HG03457 (cell line): ENCODE data around the gene DPYSL4.

Experiments
- ATAC-seq: cut with Tn5 transposase; IDR thresholded peaks from one replicate; pipeline ENCODE4 v1.9.1; 2021; ENCODE audit warnings: moderate number of reproducible peaks; ENCODE audit not compliant: unreplicated experiment

Gene DPYSL4

DNA sequence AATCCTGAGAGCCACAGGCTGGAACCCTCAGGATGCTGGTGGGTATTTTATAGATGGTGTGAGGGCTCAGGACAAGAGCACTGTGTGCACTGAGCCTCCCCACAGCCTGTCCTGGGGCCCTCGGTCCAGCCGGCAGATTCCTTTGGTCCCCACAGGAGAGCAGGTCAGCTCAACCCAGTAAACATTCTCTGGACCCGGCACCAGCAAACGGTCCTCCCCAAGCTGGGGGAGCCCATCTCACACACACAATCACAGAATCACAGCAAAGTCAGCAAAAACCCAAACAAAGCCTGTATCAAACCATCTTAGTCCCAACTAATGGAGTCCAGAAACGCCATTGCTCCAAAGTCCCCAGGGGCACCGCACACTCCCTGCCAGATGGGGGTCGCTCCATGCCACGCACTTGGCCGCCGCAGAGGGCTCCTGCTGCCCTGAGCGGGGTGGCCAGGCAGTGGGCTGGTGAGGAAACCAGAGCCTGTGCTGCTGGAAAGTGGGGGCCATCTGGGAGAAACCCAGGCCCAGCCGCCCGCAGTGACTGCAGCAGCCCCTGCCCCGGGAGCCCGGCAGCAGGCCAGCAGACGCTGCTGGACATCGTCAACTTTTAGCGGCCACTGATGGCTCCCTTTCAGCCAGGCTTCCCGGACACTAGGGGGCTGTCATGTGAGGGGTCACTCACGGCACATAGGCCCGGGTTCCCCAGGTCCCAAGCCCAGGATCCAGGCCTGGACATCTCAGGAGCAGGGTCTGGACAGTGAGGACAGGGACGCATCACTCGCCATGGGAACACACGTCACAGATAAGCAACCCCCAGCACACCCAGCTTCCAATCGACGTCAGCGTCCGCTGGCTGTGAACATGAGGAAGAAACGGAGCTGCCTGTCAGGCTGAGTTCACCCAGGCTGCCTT, 52.6 kb downstream of the DPYSL4 start:
- ATAC-seq, result no peak

DNA sequence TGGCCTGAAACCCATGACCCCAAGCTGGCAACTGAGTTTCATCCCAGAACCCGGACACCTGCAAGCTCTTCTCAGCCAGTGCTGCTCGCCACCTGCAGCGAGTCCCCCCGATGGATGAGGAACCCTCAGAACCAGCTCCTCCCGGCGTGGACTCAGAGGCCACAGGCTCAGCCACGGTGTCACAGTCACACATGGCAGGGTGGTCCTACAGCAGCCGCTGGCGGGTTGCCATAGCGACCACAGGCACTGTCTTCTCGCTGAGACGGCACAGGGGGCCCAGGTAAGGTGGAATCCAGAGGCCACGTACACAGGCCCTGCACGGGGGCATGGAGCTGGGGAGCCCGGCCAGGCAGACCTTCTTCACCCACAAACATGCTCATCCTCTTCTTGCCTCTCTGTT, 53.4 kb downstream of the DPYSL4 start:
- no peak for ATAC-seq

DNA sequence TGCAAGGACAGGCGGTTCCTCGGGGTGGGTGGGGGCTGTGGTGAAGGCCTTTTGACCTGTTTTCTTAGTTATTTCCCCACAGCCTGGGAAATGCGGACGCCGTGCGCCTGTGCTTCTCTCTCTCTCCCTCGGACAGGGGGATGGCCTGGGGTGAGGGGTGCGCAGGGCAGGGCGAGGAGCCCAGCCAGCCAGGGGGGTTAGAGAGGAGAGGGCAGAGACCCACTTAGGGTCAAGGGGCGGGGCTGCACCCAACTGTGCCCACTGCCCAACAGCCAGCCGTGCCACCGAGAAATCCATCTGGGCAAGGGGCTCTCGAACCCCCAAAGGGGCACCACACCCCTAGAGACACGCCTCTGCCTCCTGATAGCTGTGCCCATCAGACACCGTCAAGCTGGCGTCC, 53.8 kb downstream of the DPYSL4 start:
- no peak for ATAC-seq

DNA sequence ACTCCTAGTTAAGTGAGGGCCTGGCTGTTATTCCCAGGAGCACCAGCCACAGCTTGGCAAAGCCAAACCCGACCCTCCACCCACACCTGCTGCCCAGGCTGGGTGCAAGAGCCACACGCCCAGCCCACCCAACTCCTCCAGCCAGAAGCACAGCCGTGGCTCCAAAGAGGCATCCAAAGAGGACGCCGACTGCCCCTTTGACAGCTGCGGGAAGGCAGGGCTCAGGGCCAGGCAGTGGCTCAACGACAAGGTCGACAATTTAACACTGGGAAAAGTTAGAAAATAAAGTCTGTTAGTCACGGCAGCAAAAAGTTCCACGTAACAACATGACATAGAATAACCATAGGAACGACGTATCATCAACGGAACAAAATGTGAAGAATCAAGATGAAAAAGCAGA, 54.3 kb downstream of the DPYSL4 start:
- no peak for ATAC-seq

DNA sequence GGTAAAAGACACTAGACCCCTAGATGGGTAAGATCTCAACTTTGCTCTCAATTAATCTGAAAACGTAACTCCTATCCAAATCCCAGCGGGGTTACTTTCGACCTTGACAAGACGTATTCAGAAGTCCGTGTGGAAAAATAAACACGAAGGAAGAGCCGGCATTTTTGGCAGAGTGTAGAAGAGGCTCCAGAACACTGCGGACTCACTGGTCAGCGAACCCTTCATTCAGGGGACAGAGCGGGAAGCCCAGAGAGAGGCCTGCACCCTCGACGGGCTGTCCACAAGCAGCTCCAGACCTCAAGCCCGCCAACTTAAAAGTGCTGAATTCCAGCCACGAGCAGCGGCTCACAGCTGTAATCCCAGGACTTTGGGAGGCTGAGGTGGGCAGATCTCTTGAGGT, 54.7 kb downstream of the DPYSL4 start:
- no peak for ATAC-seq

DNA sequence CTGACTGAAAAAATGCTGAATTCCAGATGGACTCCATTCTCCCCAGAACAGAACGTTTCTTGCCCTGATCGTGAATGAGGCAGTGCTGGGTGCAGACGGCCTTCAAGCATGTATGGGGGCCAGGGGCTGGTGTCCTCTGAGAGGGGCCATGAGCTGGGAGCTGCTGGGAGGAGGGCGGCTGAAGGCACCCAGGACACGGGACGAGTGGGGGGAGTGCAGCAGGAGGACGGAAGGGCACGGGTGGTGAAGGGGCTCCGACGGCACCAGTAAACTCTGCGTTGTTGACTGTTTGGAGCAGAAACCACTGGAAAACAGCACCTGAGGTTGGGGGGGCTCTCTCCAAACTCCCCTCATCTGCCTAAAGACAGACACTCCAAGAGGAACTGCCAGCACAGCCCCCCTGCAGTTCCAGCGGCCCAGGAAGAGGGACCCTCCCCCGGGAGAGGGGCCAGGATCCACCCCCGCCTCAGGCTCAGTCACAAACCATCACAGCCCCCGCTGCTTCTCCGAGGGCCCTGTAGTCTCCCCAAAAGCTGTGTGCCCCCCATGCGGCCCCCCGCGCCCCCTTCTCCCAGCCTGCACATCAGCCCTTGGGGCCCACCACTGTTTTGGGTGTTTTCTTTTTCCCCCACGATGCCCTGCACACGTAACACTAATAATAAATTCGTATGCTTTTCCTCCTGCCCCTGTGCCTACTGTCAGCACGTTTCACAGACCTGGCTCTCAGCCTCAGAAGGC, 55.5 kb downstream of the DPYSL4 start:
- ATAC-seq, result no peak

DNA sequence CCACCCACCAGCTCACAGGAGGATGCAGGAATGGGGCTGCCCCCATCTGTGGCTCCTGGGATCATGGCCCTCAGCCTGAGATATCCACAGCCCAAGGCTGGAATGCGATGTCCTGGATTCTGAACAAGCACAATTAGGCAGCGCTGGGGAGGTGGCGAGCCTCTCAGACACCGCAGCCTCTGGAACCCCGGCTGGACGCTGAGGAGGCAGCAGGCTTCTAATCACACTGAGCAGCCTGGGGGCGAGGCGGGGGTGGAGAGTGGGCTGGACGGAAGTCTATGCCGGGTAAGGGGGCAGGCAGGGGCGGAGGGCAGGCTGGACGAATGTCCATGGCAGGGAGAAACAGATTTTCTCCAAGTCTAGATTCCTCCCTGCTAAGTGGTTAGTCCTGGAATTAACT, 56.4 kb downstream of the DPYSL4 start:
- no peak for ATAC-seq

DNA sequence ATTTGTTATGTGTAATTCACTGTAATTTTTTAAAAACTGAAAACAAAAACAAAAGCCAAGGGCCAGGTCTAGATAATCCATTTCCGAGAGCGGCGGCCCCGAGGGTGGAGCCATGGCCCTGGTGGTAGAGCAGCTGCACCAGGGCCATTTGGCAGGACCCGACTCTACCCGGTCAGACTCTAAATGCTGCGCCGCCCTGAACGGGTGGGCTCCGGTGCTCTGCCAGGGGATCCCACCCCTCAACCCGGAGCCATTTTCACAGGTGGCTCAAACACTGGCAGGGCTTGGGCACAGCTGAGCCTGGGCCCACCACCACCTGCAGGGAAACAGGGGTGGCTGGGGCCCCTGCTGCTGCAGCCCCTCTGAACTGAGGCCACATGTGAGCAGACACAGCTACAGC, 56.9 kb downstream of the DPYSL4 start:
- no peak for ATAC-seq

DNA sequence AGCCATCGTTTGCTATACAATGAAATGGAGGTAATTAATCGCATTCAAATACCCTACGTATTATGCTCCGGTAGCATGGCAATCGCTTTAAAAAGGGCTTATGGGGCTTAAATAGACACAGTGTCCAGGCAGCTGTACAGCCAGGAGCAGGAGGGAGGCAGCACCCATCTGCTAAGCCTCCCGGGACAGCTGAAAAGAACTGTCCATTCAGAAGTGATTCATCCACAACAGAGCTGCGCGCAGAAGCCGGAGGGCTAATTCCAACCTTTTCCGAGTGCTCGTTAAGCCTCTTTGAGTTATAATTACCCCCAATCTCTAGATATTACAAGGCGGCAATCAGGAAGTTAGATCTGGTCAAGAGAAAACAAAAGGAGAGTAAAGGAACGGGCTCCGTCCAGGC, 58.3 kb downstream of the DPYSL4 start:
- ATAC-seq, result no peak

DNA sequence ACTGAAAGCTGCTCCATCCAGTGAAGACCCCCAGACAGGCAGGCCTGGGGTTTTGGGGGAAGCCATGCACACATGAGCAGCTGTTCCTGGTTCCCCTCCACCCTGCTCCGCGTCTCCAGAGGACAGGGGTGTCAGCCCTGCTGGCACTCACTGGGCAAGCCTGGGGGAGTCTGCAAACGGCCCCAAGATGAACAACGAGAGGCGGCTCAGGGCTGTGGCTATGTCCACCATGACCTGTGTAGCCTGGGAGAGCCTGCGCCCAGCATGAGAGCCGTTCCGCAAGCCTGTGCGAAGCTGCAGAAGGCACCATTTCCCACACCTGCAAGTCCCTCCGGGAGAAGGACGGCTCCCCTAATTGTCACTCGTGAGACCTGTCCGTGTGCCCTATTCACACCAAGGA, 59.5 kb downstream of the DPYSL4 start:
- ATAC-seq, result no peak

DNA sequence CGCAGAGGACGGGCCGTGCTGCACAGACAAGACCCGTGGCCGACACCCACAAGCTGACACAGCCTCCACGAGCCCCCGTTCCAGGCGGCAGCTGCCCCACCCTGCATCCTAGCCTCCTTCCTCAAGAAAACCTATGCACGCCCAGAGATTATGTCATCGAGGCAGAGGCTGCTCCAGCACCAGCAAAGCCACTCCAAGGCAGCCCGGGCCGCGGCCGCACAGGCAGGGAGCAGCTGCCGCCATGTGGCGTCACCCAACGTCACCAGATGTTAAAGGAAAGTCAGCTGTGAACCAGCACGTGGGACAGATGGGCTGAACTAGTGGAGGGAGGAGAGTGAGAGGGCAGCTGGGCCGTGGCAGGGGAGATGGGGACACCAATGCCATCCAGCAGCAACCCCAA, 61.2 kb downstream of the DPYSL4 start:
- ATAC-seq, result no peak

DNA sequence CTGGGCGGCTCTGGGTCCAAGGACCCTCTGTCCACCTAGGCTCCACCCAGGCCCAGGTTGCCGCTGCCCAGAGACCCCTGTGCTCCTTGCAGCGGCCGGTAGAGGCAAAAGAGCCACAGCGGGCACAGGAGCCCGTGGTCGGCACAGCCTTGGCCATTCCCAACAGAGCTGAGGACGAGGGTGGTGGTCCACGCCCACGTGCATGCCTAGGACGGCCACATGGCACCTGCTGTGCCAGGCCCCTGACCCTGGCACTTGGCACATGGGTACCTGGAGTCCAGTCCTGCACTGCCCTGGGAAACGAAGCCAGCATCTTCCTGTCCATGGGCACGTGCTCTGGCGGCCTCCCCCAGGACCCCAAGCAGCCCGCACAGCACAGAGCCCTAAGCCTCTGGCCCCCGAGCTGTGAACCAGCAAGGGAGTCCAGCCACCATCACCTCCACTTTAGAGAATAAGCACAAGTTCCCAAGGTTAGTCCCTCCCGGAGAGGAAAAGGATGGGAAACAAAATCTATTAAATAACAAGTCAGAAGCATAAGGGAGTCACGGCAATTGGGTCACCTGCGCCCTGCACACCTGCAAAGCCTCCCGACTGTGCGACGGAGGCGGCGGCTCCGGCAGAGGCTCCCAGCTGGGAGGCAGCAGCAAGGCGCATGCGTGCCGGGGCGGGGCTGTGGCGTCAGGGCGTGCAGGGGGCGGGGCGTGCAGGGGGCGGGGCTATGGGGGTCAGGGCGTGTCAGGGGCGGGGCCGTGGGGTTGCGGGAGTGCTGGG, 61.9 kb downstream of the DPYSL4 start:
- no peak for ATAC-seq

DNA sequence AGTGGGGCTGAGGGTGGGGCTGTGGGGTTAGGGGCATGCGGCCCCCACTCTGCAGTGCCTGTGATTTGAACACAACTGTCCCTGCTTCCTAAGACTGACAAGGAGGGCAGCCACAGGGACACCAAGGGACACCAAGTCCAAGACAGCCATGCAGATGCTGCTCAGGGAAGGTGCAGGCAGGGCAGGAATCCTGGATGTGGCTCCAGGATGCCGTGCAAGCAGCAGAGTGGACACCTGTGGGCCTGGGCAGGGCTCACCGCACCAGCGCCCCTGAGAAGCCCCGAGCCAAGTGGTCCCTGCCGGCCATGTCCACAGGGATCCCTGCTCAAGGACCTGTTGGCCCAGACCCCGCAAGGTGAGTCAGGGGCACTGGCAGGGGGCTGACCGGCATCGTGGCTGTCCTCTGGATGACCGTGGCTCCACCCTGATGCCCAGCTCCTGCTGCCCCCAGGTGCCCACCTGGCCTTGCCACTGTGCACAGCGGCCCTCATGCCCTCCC, 62.5 kb downstream of the DPYSL4 start:
- no peak for ATAC-seq

DNA sequence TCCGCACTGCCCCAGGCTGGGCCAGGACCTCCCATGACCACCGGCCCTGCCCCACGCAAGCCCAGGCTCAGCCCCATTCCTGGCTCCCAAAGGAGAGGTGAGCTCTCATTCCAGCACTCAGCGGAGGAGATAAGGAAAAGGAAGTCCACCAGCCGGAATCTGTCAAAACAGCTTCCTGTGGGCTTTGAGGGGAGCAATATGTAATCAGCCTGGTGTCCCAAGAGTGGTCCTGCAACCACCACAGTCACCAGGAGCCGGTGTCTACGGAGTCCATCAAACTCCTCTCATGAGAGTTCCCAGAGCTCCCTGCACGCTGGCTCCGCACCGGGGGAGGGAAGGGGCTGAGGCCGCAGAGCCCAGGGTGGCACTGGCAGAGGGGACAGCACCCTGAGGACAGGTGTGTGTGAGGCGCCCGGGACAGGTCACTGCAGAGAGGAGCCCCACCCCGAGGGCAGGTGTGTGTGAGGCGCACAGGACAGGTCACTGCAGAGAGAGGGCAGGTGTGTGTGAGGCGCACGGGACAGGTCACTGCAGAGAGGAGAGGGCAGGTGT, 63.2 kb downstream of the DPYSL4 start:
- ATAC-seq, result no peak

DNA sequence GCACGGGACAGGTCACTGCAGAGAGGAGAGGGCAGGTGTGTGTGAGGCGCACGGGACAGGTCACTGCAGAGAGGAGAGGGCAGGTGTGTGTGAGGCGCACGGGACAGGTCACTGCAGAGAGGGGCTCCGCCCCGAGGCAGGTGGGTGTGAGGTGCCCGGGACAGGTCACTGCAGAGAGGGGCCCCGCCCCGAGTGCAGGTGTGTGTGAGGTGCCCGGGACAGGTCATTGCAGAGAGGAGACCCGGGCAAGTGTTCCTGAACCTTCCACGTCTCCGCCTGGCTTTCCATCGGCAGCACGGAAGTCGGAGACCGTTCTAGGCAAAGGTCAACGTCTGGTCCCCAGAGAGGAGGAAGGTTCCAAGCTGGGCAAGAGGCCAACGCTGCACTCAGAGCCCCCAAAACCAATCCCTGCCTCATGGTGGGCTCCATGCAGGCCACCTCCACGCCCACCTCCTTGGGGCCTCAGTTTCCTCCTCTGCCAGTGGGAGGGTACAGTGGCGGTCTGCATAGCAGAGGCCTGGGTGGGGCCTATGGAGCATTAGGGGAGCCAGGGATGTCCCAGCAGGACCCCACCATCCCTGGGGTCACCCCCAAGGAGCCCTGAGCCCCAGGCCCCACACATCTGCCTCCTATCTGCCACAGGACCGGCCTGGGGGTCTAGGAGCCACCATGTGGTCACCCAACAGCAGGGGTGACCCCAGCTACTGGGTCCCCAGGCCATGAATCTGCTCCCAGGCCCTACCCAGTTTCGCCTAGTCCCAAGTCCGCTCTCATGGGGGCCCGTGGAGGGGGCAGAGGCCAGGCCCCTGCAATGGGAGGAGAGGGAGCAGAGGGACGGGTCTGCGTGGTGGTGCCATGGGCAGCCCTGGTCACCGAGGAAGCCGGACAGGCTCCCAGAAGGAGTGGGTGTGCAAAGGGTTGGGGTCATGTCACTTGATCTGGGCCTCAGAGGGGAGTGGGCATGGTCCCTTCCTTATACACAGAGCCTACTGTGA, 64.0 kb downstream of the DPYSL4 start:
- ATAC-seq, result no peak

DNA sequence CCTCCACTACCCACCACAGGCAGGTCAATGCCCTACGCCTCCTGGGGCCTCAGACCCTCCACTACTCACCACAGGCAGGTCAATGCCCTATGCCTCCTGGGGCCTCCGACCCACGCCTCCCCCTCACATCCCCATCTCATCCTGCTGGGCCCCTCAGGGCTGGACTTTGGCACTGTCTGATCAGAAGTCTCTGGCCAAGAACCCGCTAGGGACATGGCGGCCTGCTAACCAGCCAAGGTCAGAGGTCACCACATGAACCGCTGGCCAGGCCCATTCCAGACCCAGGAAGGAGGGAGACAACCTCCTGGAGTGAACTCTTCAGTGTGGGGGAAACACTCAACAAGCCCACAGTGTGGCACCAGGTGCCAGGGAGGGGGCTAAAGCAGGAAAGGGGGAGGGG, 65.2 kb downstream of the DPYSL4 start:
- no peak for ATAC-seq

DNA sequence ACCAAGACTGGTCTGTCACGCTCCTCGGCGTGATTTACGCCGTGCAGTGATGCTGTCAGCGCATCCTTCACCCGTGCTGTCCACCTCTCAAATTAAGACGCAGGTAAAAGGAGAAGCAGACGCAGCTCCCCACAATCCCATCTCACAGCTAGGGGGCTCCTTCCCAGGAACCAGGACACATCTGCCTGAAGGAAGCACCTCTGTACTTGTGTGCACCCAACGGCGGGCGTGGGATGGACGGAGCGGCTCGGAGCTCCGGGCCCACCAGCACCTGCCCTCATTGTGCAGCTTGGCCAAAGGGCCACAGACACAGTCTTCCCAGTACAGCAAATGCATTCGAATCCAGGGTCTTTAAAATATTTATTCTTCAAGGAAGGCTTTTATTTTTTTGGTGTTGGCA, 65.7 kb downstream of the DPYSL4 start:
- no peak for ATAC-seq

DNA sequence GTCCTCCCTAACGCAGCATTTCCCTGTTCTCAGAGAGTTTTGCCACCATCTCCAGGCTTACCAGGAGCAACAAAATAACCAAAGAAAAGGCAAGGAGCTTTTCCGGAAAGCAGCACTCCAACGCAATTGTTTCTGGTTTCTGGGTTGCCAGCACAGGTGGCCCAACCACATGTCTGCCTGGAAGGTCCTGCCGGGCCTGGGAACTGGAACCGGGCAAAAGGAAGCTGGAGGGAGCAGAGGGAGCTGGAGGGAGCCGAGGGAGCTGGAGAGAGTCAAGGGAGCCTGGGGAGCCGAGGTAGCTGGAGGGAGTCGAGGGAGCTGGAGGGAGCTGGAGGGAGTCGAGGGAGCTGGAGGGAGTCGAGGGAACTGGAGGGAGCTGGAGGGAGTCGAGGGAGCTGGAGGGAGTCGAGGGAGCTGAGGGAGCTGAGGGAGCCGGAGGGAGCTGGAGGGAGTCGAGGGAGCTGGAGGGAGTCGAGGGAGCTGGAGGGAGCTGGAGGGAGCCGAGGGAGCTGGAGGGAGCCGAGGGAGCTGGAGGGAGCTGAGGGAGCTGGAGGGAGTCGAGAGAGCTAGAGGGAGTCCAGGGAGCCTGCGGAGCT, 66.4 kb downstream of the DPYSL4 start:
- no peak for ATAC-seq

DNA sequence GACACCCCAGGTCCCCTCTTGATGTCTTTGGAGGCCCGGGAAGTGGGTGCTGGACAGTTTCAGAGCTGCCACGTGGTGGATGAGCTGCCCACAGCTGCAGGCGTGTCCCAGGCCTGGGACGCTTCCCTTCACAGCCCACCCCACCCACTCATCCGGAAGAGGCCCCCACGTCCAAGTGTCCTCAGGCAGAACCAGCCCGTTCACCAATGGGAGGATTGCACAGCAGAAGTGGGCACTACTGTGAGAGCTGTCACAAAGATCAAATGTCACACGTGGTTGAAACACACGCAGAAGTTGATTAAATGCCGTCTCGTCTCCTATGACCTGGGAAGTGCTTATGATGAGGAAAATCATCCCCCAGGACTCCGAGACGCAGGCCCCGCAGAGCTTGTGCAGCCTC, 68.1 kb downstream of the DPYSL4 start:
- ATAC-seq, result no peak
